Fibroblast of pulmonary artery (primary cell): Measurements from ENCODE around the gene GZF1.
"Not testable (repeated sequence)": the region's sequence is repeated elsewhere in the genome, so short reads cannot be mapped to it uniquely, and the experiment has no call there.

Source experiments
- DNase-seq: peaks from one replicate; pipeline ENCODE4 v3.0.0-alpha.2; 2010; ENCODE audit warnings: low read depth
- H3K4me3 ChIP-seq: replicated peaks from 2 replicates; pipeline ENCODE4 v1.5.1; 2011; ENCODE audit warnings: low read depth, mild to moderate bottlenecking, control low read depth, low read length, moderate library complexity
- TF ChIP-seq, protein P1 (sequence below): IDR thresholded peaks from 2 replicates; pipeline ENCODE4 v1.5.1; 2011; ENCODE audit warnings: mild to moderate bottlenecking, control low read depth, low read length, inconsistent platforms; ENCODE audit errors: missing control alignments

Gene GZF1

DNA sequence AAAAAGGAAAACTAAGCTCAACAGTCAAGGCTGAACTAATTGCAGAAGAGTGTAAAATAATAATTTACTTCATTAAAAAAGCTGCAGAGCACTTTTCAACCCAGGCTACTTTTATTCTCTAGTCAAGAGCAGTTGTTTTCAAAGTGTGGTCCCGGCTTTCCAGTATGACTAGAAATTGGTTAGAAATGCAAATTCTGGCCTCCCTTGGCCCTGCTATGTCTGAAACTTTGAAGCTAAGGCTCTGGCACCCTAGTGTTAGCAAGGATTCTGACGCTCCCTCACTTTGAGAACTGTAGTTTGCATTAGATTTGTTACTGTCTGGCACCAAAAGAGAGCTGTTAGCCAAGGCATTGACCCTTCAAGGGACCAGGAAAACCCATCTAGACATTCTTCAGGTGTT, 20.9 kb upstream of the GZF1 start:
- no peak overlapping the region for H3K4me3 ChIP-seq
- DNase-seq, result no peak
- TF ChIP-seq, protein P1, sequence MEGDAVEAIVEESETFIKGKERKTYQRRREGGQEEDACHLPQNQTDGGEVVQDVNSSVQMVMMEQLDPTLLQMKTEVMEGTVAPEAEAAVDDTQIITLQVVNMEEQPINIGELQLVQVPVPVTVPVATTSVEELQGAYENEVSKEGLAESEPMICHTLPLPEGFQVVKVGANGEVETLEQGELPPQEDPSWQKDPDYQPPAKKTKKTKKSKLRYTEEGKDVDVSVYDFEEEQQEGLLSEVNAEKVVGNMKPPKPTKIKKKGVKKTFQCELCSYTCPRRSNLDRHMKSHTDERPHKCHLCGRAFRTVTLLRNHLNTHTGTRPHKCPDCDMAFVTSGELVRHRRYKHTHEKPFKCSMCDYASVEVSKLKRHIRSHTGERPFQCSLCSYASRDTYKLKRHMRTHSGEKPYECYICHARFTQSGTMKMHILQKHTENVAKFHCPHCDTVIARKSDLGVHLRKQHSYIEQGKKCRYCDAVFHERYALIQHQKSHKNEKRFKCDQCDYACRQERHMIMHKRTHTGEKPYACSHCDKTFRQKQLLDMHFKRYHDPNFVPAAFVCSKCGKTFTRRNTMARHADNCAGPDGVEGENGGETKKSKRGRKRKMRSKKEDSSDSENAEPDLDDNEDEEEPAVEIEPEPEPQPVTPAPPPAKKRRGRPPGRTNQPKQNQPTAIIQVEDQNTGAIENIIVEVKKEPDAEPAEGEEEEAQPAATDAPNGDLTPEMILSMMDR, result no peak

- DNase-seq, result no peak
- no peak overlapping the region for H3K4me3 ChIP-seq
- TF ChIP-seq, protein P1, result no peak
Measured at GRCh38 chr20:23343590-23343989, 18.4 kb upstream of the GZF1 start.

DNA sequence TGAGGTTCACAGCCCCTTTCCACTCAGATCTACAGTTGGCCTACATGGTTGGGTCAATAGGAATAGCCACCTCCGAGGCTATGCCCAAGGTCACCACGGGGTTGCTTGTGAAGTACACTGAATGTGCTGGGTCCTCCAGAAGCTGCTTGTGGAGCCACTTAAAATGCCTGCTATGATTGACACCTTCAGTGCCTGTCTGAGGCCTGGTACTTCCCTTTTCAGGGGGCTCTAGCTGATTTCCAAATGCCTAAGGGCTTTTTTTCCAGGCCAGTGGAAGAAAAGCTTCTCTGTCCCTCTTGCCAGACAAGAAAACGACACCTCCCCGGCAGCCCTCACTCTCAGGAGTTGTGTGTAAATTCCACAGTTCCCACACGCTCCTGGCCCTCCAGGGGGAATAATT, 17.6 kb upstream of the GZF1 start:
- DNase-seq, result no peak
- H3K4me3 ChIP-seq, result no peak overlapping the region
- TF ChIP-seq, protein P1, result no peak

DNA sequence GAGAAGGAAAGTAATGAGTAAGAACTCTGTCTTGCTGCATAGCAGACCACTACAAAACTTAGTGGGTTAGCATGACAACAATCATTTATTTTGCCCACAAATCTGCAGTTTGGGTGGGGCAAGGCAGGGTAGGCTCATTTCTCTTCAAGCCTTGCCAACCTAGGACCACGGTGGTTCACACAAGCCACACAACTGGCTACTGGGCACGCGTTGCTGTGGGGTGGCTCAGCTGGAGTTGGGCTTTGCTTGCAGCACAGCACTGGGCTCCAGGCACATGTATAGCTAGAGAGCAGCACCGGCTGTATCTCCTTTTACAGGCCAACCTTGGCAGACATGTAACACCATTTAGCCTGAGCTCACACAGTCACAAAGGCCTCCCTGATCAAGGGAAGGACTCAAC, 16.0 kb upstream of the GZF1 start:
- TF ChIP-seq, protein P1, result no peak
- H3K4me3 ChIP-seq, result no peak overlapping the region
- DNase-seq, result no peak

GRCh38 chr20:23347791-23348190, 14.2 kb upstream of the GZF1 start:
- H3K4me3 ChIP-seq, result no peak overlapping the region
- TF ChIP-seq, protein P1, result no peak
- DNase-seq, result no peak

GRCh38 chr20:23348510-23348909, 13.5 kb upstream of the GZF1 start:
- not testable (repeated sequence) for DNase-seq, H3K4me3 ChIP-seq

- no peak for DNase-seq
- TF ChIP-seq, protein P1, result peak; percentile 45
- peak overlapping the region; percentile 86 for H3K4me3 ChIP-seq
Measured at GRCh38 chr20:23349338-23350195, 12.4 kb upstream of the GZF1 start.
